ENCODE measurements around the gene HAGHL.
"Not testable (repeated sequence)": the region's sequence is repeated elsewhere in the genome, so short reads cannot be mapped to it uniquely, and the experiment has no call there.

The HAGHL gene

DNA sequence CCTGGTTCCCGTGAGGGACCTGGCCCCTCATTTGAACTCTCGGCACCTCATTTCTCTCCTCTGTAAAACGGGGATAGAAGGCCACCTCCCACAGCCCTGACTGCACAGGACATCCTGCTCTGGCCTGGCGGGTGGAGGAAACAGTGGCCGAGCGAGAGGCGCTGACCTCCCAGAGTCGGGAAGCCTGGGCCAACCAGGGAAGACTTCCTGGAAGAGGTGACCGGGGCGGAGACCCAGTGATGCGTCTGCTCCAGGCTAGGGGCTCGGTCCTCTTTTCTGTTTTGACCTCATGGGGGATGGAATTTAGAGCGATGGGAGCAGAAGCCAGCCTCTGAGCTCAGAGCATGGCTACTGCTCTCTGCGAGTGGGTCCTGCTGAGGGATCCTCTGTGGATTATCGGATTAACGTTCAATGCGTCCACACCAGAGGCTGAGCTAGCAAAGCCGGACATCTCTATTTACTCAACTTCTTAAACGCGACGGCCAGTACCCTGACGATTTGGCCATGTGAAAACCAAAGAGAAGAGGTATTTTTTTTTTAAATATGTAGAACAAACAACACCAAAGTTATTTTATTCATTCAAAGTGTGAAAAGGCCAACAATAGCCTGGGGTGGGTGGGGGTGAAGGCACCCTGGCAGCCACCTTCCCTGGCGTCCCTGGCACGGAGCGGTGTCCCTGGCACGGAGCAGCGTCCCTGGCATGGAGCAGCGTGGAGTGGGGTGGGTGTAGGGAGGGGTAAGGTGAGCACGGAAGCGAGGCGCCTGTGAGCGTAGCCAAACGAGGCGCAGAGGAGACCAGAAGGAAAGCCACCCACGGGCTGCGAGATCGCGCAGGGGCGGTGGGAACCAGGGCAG is 24.5 kb downstream of the HAGHL start:
- TF ChIP-seq, protein P1, sequence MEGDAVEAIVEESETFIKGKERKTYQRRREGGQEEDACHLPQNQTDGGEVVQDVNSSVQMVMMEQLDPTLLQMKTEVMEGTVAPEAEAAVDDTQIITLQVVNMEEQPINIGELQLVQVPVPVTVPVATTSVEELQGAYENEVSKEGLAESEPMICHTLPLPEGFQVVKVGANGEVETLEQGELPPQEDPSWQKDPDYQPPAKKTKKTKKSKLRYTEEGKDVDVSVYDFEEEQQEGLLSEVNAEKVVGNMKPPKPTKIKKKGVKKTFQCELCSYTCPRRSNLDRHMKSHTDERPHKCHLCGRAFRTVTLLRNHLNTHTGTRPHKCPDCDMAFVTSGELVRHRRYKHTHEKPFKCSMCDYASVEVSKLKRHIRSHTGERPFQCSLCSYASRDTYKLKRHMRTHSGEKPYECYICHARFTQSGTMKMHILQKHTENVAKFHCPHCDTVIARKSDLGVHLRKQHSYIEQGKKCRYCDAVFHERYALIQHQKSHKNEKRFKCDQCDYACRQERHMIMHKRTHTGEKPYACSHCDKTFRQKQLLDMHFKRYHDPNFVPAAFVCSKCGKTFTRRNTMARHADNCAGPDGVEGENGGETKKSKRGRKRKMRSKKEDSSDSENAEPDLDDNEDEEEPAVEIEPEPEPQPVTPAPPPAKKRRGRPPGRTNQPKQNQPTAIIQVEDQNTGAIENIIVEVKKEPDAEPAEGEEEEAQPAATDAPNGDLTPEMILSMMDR (IDR thresholded peaks at IDR 0.05; ENCODE audit: low read depth, low read length, missing control alignments) = no peak
- no peak for DNase-seq (ENCODE audit: low read depth)
- H3K4me3 ChIP-seq (ENCODE audit: low read depth, low read length) = no peak overlapping the region
- in situ Hi-C loops (cut with HindIII; ENCODE audit: low sequenced_read_pairs) = no loop called here

DNA sequence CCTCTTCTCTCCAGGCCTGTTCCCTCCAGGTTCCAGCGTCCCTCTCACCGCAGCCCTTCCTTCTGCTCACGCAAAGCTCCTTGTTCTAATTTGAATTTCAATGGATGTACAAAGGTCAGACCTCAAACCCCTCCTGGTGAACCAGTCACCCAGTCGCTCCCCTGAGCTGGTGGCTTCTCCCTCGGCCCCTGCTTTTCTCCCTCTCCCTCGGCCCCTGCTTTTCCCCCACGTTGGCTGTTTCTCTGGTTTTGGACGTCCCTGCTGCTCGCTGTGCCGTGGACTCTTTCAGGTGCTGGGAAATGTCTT is 25.1 kb downstream of the HAGHL start:
- no peak for DNase-seq (ENCODE audit: low read depth)
- in situ Hi-C loops (cut with HindIII; ENCODE audit: low sequenced_read_pairs) = no loop called here

GRCh38 chr16:754121-754607 is 27.3 kb downstream of the HAGHL start:
- DNase-seq (ENCODE audit: low read depth); in situ Hi-C loops (cut with HindIII; ENCODE audit: low sequenced_read_pairs); H3K4me3 ChIP-seq (ENCODE audit: low read depth, low read length): not testable (repeated sequence)

More for the DNA sequence above, 25.1 kb downstream of the HAGHL start:
- H3K4me3 ChIP-seq (ENCODE audit: low read depth, low read length) = no peak overlapping the region
- TF ChIP-seq, protein P1 (IDR thresholded peaks at IDR 0.05; ENCODE audit: low read depth, low read length, missing control alignments) = no peak

DNA sequence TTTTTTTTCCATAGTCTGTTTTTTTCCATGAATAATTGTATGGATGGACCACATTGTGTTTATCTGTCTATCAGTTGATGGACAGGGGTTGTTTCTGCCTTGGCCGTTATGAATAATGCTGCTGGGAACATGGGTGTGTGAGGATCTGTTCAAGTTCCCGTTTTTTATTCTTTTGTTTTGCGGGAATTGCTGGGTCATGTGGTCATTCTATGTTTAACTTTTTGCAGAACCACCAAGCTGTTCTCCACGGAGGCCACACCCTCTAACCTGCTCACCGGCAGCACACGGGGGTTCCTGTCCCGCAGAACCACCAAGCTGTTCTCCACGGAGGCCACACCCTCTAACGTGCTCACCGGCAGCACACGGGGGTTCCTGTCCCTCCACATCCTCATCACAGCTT is 27.8 kb downstream of the HAGHL start:
- no peak for DNase-seq (ENCODE audit: low read depth)
- TF ChIP-seq, protein P1 (IDR thresholded peaks at IDR 0.05; ENCODE audit: low read depth, low read length, missing control alignments) = no peak
- in situ Hi-C loops (cut with HindIII; ENCODE audit: low sequenced_read_pairs) = no loop called here
- H3K4me3 ChIP-seq (ENCODE audit: low read depth, low read length) = no peak overlapping the region

- in situ Hi-C loops (cut with HindIII; ENCODE audit: low sequenced_read_pairs) = no loop called here
- DNase-seq (ENCODE audit: low read depth) = no peak
- no peak overlapping the region for H3K4me3 ChIP-seq (ENCODE audit: low read depth, low read length)
- TF ChIP-seq, protein P1 (IDR thresholded peaks at IDR 0.05; ENCODE audit: low read depth, low read length, missing control alignments) = no peak
Observed at GRCh38 chr16:756428-756827, 29.5 kb downstream of the HAGHL start.

DNA sequence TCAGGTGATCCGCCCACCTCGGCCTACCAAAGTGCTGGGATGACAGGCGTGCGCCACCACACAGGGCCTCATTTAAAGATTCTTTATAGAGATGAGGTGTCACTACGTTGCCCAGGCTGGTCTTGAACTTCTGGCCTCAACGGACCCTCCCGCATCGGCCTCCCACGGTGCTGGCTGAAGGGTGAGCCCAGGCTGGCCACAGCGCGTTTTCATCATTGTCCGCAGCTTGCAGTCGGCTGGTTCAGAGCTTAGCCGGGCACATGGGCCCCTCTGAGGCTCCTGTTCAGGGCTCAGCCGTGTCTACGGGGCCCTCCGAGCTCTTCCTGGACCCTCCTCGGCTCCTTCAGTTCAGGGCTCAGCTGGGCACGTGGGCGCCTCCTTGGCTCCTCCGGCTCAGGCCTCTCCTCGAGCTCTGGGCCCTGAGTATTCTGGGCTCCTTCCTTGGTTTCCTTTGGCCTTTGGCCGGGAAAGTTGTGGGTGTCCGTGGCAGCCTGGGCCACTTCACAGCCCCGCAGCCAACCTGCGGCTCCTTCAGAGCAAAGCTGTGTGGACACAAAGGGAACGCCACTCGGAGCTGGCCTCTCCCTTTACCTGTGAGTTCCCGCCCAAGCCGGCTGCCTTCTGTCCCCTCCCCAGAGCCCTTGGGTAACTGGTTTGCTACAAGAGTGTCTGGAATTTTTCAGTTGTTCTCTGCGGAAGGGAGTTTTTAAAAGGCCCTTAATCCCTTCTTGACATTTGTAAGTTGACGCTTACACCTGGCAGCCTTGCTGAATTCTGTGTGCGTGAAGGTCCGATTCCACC is 32.4 kb downstream of the HAGHL start:
- in situ Hi-C loops (cut with HindIII; ENCODE audit: low sequenced_read_pairs) = no loop called here
- TF ChIP-seq, protein P1 (IDR thresholded peaks at IDR 0.05; ENCODE audit: low read depth, low read length, missing control alignments) = no peak
- H3K4me3 ChIP-seq (ENCODE audit: low read depth, low read length) = no peak overlapping the region
- DNase-seq (ENCODE audit: low read depth) = no peak

GRCh38 chr16:760065-760464 is 33.2 kb downstream of the HAGHL start:
- TF ChIP-seq, protein P1 (IDR thresholded peaks at IDR 0.05; ENCODE audit: low read depth, low read length, missing control alignments) = no peak
- in situ Hi-C loops (cut with HindIII; ENCODE audit: low sequenced_read_pairs) = no loop called here
- H3K4me3 ChIP-seq (ENCODE audit: low read depth, low read length) = no peak overlapping the region
- DNase-seq (ENCODE audit: low read depth) = no peak
